Esophagus muscularis mucosa (tissue), 4 donors: Measurements from ENCODE around the gene DLL4. TPM values are rescaled to one million over a fixed set of nuclear protein-coding genes. Genes with fewer than 3 reads are reported as not detected.

Experiments
- DNase-seq: peaks from one replicate; pipeline ENCODE4 v3.0.0-alpha.2; 2017; ENCODE audit errors: extremely low spot score
- H3K27ac ChIP-seq, 4 donors: fragments of 200-600 bp; sonication (generic); replicated peaks in 1 of 4; 1 replicate in 3 of 4; 2 replicates in 1 of 4; pipeline ENCODE4 v1.5.1; 2016 to 2019; ENCODE audit warnings: mild to moderate bottlenecking in 1 of 4
- H3K27me3 ChIP-seq, 4 donors: fragments of 200-600 bp; sonication (generic); one replicate each; pipeline versions ENCODE4 v1.5.1 to v1.6.0; 2016 to 2019
- H3K36me3 ChIP-seq, 4 donors: fragments of 200-600 bp; sonication (generic); one replicate each; pipeline ENCODE4 v1.5.1; 2016 to 2019
- H3K4me1 ChIP-seq, 4 donors: fragments of 200-600 bp; sonication (generic); one replicate each; pipeline ENCODE4 v1.5.1; 2016 to 2019
- H3K4me3 ChIP-seq, 4 donors: fragments of 200-600 bp; sonication (generic); 1 replicate in 2 of 4; 2 replicates in 2 of 4; pipeline ENCODE4 v1.5.1; 2016 to 2019; ENCODE audit warnings: mild to moderate bottlenecking in 4 of 4, moderate library complexity in 1 of 4
- H3K9me3 ChIP-seq, 4 donors: fragments of 200-600 bp; sonication (generic); 1 replicate in 3 of 4; 2 replicates in 1 of 4; pipeline ENCODE4 v1.5.1; 2016 to 2019
- CTCF ChIP-seq, 3 experiments: fragments of 200-600 bp in 2 of 3; fragments of 450-650 bp in 1 of 3; sonication (generic) in 2 of 3; IDR thresholded peaks; one replicate each; pipeline ENCODE4 v1.5.1; 2017 to 2019; ENCODE audit warnings: antibody characterized with exemption in 3 of 3, mild to moderate bottlenecking in 2 of 3, moderate library complexity in 1 of 3
- EP300 ChIP-seq: sonication (generic); formaldehyde crosslinking; IDR thresholded peaks from one replicate; pipeline ENCODE4 v1.6.1; 2017; ENCODE audit warnings: antibody characterized with exemption
- POLR2A ChIP-seq: fragments of 450-650 bp; IDR thresholded peaks from one replicate; pipeline ENCODE4 v1.6.1; 2017; ENCODE audit warnings: antibody characterized with exemption, moderate library complexity, mild to moderate bottlenecking, low read depth
- POLR2AphosphoS5 ChIP-seq, 2 donors: sonication (generic); formaldehyde crosslinking; IDR thresholded peaks; one replicate each; pipeline ENCODE4 v1.6.1; 2017; ENCODE audit warnings: antibody characterized with exemption in 2 of 2
- WGBS: methylation state at CpG from one replicate; pipeline ENCODE4 v1.1.5; 2018; 5-methylcytosine and 5-hydroxymethylcytosine counted together
- intact Hi-C: fragments of 100-400 bp; cut with DNase I; formaldehyde crosslinking; loops from one replicate; pipeline ENCODE4 v1.15.1; 2023
- total RNA-seq, 4 donors: library from RNA; depleted of rRNA; stranded (reverse); fragments of >200 nt; gene quantifications; one replicate each; pipeline versions ENCODE4 v1.1.0 to v1.2.1, GENCODE V29; 2016

DLL4 gene
- total RNA-seq, 4 donors from 2014 or later: 1.7 to 12.6 (median 7.5) TPM

- TF ChIP-seq POLR2A: no peak
- no peak for TF ChIP-seq CTCF (IDR thresholded peaks at IDR 0.05)
- no peak for TF ChIP-seq EP300
- no peak for TF ChIP-seq POLR2AphosphoS5 (IDR thresholded peaks at IDR 0.05)
- no peak for DNase-seq
- Histone ChIP-seq H3K27ac (no peak overlapping the region), H3K27me3 (peaks cover 0 to 77% (median 39%) of the 10 kb centered on the region in 4 donors), H3K4me1 (peaks cover 51 to 59% (median 54%) of the 10 kb centered on the region in 4 donors), H3K9me3 (no peaks in the 10 kb centered on the region), H3K4me3 (peak overlapping the region in 3 of 4 donors; percentile 57 to 58 (median 58)), H3K36me3 (peaks cover 0 to 24% (median 0%) of the 10 kb centered on the region in 4 donors)
- WGBS: 91% methylated on average over 5 of the region's 11 CpGs
- intact Hi-C loops: no loop called here
Observed at GRCh38 chr15:40932649-40933516, 3.7 kb downstream of the DLL4 start.

- no peak for TF ChIP-seq POLR2A
- no peak for TF ChIP-seq POLR2AphosphoS5 (IDR thresholded peaks at IDR 0.05)
- no peak for TF ChIP-seq EP300
- no peak for TF ChIP-seq CTCF (IDR thresholded peaks at IDR 0.05)
- peaks cover 44 to 58% (median 52%) of the 10 kb centered on the region in 4 donors for H3K4me1 ChIP-seq
- no peak overlapping the region for H3K27ac ChIP-seq
- H3K9me3 ChIP-seq: no peaks in the 10 kb centered on the region
- no peak overlapping the region for H3K4me3 ChIP-seq
- WGBS: 78% methylated on average over 3 of the region's 3 CpGs
- H3K27me3 ChIP-seq: peaks cover 0 to 71% (median 32%) of the 10 kb centered on the region in 4 donors
- DNase-seq: no peak
- intact Hi-C loops: no loop called here
- peaks cover 0 to 25% (median 0%) of the 10 kb centered on the region in 4 donors for H3K36me3 ChIP-seq
Observed at GRCh38 chr15:40933517-40933902, 4.4 kb downstream of the DLL4 start.

GRCh38 chr15:40934457-40934856 is 5.3 kb downstream of the DLL4 start:
- H3K27ac ChIP-seq: no peak overlapping the region
- H3K4me3 ChIP-seq: no peak overlapping the region
- no peaks in the 10 kb centered on the region for H3K9me3 ChIP-seq
- peaks cover 35 to 56% (median 44%) of the 10 kb centered on the region in 4 donors for H3K4me1 ChIP-seq
- intact Hi-C loops: no loop called here
- DNase-seq: no peak
- no peak for TF ChIP-seq CTCF (IDR thresholded peaks at IDR 0.05)
- peaks cover 0 to 61% (median 23%) of the 10 kb centered on the region in 4 donors for H3K27me3 ChIP-seq
- peaks cover 0 to 30% (median 0%) of the 10 kb centered on the region in 4 donors for H3K36me3 ChIP-seq
- 91% methylated on average over 5 of the region's 6 CpGs for WGBS

- peaks cover 0 to 30% (median 0%) of the 10 kb centered on the region in 4 donors for H3K36me3 ChIP-seq
- WGBS: 83% methylated on average over 9 of the region's 31 CpGs
- H3K4me1 ChIP-seq: peaks cover 34 to 58% (median 40%) of the 10 kb centered on the region in 4 donors
- H3K4me3 ChIP-seq: no peak overlapping the region
- H3K27ac ChIP-seq: no peak overlapping the region
- H3K9me3 ChIP-seq: no peaks in the 10 kb centered on the region
- TF ChIP-seq POLR2AphosphoS5 (IDR thresholded peaks at IDR 0.05) (no peak), POLR2A (no peak), CTCF (IDR thresholded peaks at IDR 0.05) (no peak), EP300 (no peak)
- intact Hi-C loops: no loop called here
- DNase-seq: no peak
- H3K27me3 ChIP-seq: peaks cover 4 to 43% (median 9%) of the 10 kb centered on the region in 4 donors
Observed at GRCh38 chr15:40936234-40936708, 7.1 kb downstream of the DLL4 start.
